WTC11 (cell line): ENCODE results near the gene BCAR3.

ENCODE experiments used
- CTCF ChIP-seq: fragments of 200-600 bp; IDR thresholded peaks from 2 replicates; pipeline ENCODE4 v1.8.0; 2022; ENCODE audit warnings: antibody characterized with exemption
- FOXP1 ChIP-seq: sonication (generic); formaldehyde crosslinking; IDR thresholded peaks from 2 replicates; pipeline ENCODE4 v1.8.0; 2022; ENCODE audit warnings: missing genetic modification reagents, mild to moderate bottlenecking, moderate library complexity, borderline replicate concordance
- JUN ChIP-seq: sonication (generic); formaldehyde crosslinking; IDR thresholded peaks from 2 replicates; pipeline ENCODE4 v1.8.0; 2023; ENCODE audit warnings: mild to moderate bottlenecking, missing genetic modification reagents
- ZBTB21 ChIP-seq: sonication (generic); formaldehyde crosslinking; IDR thresholded peaks from 2 replicates; pipeline ENCODE4 v1.8.1; 2023; ENCODE audit warnings: mild to moderate bottlenecking, missing genetic modification reagents, borderline replicate concordance
- TF ChIP-seq, protein P1 (sequence below): sonication (generic); formaldehyde crosslinking; IDR thresholded peaks from 2 replicates; pipeline ENCODE4 v1.8.1; 2023; ENCODE audit warnings: mild to moderate bottlenecking, missing genetic modification reagents

- no peak for TF ChIP-seq CTCF
- no peak for TF ChIP-seq FOXP1 (CRISPR knock-in tag)
- no peak for TF ChIP-seq JUN
- no peak for TF ChIP-seq ZBTB21
- TF ChIP-seq, protein P1, sequence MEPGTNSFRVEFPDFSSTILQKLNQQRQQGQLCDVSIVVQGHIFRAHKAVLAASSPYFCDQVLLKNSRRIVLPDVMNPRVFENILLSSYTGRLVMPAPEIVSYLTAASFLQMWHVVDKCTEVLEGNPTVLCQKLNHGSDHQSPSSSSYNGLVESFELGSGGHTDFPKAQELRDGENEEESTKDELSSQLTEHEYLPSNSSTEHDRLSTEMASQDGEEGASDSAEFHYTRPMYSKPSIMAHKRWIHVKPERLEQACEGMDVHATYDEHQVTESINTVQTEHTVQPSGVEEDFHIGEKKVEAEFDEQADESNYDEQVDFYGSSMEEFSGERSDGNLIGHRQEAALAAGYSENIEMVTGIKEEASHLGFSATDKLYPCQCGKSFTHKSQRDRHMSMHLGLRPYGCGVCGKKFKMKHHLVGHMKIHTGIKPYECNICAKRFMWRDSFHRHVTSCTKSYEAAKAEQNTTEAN = no peak
Measured at GRCh38 chr1:93707956-93708355, 26.3 kb upstream of the BCAR3 start.
